NB4 (cell line): ENCODE data around the gene HS6ST2.

Source experiments
- DNase-seq: peaks from one replicate; pipeline ENCODE4 v3.0.0; 2010; ENCODE audit warnings: low read depth
- H3K4me3 ChIP-seq: one replicate; pipeline ENCODE4 v1.5.1; 2011; ENCODE audit warnings: mild to moderate bottlenecking, low read depth, low read length, moderate library complexity
- MYC ChIP-seq: IDR thresholded peaks from 2 replicates; pipeline ENCODE4 v1.6.1; 2011; ENCODE audit warnings: low read depth, low read length
- POLR2A ChIP-seq: IDR thresholded peaks from 2 replicates; pipeline ENCODE4 v1.6.1; 2011; ENCODE audit warnings: mild to moderate bottlenecking; ENCODE audit not compliant: insufficient read length; ENCODE audit errors: extremely low read depth
- TF ChIP-seq, protein P1 (sequence below): IDR thresholded peaks from 2 replicates; pipeline ENCODE4 v1.6.1; 2011; ENCODE audit warnings: low read depth, low read length
- TF ChIP-seq, protein P2 (sequence below): IDR thresholded peaks from one replicate; pipeline ENCODE4 v1.5.1; 2012; ENCODE audit warnings: low read depth, low read length

Gene HS6ST2

DNA sequence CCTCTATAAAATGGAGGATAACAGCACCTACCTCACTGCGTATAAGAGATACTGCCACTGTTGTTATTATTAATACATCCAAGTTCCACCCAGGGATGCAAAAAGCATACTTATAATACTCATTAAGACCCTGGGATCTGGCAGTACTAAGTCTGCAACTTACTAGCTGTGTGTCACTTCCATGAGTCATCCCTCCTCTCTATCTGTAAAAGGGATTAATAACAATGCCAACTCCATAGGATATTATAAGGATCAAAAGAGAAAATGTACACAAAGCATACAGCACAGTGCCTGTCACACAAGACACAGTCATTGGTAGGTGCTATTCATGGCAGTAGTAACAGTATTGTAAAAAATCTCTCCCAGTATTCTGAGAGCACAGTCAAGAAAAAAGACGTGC, 216.7 kb downstream of the HS6ST2 start:
- no peak overlapping the region for H3K4me3 ChIP-seq
- TF ChIP-seq, protein P1, sequence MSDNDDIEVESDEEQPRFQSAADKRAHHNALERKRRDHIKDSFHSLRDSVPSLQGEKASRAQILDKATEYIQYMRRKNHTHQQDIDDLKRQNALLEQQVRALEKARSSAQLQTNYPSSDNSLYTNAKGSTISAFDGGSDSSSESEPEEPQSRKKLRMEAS: no peak
- TF ChIP-seq MYC: no peak
- no peak for TF ChIP-seq POLR2A
- TF ChIP-seq, protein P2, sequence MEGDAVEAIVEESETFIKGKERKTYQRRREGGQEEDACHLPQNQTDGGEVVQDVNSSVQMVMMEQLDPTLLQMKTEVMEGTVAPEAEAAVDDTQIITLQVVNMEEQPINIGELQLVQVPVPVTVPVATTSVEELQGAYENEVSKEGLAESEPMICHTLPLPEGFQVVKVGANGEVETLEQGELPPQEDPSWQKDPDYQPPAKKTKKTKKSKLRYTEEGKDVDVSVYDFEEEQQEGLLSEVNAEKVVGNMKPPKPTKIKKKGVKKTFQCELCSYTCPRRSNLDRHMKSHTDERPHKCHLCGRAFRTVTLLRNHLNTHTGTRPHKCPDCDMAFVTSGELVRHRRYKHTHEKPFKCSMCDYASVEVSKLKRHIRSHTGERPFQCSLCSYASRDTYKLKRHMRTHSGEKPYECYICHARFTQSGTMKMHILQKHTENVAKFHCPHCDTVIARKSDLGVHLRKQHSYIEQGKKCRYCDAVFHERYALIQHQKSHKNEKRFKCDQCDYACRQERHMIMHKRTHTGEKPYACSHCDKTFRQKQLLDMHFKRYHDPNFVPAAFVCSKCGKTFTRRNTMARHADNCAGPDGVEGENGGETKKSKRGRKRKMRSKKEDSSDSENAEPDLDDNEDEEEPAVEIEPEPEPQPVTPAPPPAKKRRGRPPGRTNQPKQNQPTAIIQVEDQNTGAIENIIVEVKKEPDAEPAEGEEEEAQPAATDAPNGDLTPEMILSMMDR: no peak
- DNase-seq: no peak

DNA sequence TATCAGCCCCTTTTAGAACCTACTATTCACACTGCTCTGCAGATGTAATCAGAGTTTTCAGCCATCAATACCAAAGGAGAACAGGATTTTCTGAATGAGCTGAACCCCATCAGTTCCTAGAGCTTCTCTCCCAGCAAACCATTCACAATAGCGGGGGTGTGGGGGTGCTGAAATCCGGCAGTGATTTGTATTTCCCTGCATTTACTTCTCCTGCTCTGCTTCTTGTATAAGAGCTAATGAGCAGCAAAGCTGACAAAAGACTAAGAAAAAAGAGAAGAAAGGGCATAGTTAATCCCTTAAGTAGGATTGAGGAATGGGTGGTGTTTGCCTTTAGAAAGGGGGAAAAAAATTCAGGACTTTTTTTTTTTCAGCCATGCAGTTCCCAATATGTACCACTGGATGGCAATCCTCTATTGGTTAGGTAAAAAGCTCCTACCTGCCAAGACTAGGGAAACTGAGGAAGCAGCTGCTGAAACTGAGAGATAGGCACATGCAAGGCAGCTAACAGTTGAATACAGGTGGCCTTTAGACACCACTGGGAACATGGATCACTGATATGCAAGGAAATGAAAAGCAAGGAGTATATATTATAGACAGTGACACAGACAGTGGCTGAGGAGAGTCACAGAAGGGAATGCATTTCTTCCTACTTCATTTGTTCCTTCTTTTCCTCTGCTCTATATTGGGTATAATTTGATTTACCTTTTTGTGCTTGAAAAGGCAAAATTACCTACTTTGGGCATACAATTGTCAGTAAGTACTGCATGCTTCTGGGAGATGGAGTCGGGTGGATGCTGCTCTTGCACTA, 217.9 kb downstream of the HS6ST2 start:
- no peak overlapping the region for H3K4me3 ChIP-seq
- TF ChIP-seq, protein P2: peak; percentile 38
- TF ChIP-seq MYC: no peak
- DNase-seq: no peak

DNA sequence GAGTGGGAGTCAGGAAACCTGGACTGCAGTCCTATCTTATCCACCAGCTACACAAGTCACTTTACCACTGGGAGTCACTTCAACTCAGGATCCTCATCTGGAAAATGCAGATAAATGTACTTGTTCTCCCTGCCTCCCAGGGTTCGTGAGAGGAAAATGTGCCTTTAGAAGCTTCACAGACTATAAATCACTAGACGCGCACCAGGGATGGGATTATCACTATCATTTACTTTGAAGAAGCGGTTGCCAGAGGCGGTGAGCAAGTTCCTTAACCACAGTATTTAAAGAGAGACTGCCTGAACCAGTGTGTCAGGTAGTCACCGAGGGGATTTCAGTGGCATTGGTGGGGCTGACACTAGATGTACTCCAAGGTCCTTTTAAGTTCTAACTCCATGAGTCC, 219.5 kb downstream of the HS6ST2 start:
- no peak for DNase-seq
- TF ChIP-seq POLR2A (no peak), MYC (no peak)
- TF ChIP-seq, protein P2: no peak
- TF ChIP-seq, protein P1: no peak
- H3K4me3 ChIP-seq: no peak overlapping the region

DNA sequence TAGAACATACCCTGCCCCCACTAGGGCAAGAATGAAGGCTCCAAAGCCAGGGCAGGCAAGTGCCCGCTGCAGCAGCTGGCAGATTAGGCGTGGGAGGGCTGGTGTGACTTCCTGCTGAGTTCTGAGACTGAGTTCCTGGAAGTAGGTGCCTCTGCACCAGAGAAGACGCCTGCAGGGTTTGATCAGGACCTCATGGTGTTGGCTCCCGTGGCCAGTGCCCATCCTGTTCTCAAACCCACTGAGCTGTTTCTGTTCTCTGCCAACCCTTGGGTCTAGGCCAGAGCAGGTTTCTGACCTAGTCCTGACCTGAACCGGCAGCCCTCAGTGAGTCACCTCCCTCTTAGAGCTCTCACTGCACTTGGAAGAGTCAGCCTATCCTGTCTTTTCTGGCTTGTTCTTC, 220.7 kb downstream of the HS6ST2 start:
- no peak for TF ChIP-seq POLR2A
- TF ChIP-seq, protein P1: no peak
- TF ChIP-seq, protein P2: no peak
- no peak for TF ChIP-seq MYC
- peak; percentile 20 for DNase-seq

DNA sequence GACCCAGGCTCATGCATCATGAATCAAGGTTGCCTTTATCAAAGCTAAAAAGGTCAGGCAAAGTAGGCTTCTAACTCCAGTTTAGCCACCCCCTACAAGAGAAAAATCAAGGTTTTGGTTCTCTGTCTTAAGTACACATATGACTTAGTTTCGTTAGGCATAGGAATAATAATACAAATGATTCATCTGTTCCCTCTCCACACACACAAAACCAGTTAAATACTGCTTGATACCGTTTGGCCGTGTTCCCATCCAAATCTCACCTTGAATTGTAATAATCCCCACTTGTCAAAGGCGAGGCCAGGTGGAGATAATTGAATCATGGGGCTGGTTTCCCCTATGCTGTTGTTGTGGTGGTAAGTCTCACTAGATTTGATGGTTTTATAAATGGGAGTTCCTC, 226.2 kb downstream of the HS6ST2 start:
- no peak overlapping the region for H3K4me3 ChIP-seq
- TF ChIP-seq, protein P2: no peak
- TF ChIP-seq POLR2A (no peak), MYC (no peak)
- TF ChIP-seq, protein P1: no peak
- no peak for DNase-seq

More for the DNA sequence above, 220.7 kb downstream of the HS6ST2 start:
- H3K4me3 ChIP-seq: no peak overlapping the region

DNA sequence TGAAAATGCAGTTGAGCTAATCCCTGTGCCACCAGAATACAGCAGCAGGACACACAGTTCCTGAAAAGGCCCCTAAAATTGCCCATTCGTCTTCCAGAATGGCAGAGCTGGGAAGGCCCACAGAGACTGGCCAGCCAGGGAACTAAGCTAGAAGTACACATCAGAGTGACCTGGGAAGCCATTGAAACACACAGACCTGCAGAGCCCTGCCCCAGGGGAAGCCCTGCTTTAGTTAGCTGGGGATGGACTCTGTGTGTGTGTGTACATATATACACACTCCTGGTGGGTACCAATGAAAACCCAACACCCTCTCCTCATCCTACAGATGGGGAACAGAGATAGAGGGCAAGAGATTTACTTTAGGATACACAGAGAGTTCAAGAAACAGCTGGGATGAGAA, 227.7 kb downstream of the HS6ST2 start:
- no peak overlapping the region for H3K4me3 ChIP-seq
- TF ChIP-seq, protein P2: no peak
- TF ChIP-seq POLR2A (no peak), MYC (no peak)
- TF ChIP-seq, protein P1: no peak
- no peak for DNase-seq
